A549 treated with CORT108297 at 1 μM for 4 hours (cell line): ENCODE results near the gene TFF1. TPM values are rescaled to one million over a fixed set of nuclear protein-coding genes. Genes with fewer than 3 reads are reported as not detected.

Source experiments
- total RNA-seq: library from RNA; stranded (reverse); fragments of 200-300 nt; extraction: Qiagen RNA extraction; gene quantifications from 5 replicates; pipeline ENCODE4 v1.2.3, GENCODE V29; 2022

TFF1 gene
- 25.4 to 31.4 TPM (median 29.3 TPM) in 5 replicates for total RNA-seq

DNA sequence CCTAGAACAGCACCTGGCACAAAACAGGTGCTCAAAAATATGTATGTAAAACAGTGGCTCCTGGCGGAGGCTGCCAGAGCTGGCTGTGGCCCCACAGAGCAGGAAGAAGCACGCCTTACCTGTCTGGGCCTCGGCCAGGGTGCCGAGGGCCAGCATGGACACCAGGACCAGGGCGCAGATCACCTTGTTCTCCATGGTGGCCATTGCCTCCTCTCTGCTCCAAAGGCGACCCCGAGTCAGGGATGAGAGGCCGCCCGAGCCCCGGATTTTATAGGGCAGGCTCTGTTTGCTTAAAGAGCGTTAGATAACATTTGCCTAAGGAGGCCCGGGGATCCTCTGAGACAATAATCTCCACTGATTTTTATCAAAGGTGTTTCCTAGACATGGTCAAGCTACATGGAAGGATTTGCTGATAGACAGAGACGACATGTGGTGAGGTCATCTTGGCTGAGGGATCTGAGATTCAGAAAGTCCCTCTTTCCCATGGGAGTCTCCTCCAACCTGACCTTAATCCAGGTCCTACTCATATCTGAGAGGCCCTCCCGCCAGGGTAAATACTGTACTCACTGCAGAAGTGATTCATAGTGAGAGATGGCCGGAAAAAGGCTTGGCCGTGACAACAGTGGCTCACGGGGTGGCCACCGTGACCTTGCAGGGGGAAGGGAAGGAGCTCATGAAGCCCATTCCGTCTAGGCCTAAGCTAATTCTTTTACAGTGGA is at the start of gene TFF1:
Gene TFF1, minus strand, starts transcription at position 244 of the 719 bp plus-strand sequence. Its CDS starts 40 bp downstream, at position 204.

DNA sequence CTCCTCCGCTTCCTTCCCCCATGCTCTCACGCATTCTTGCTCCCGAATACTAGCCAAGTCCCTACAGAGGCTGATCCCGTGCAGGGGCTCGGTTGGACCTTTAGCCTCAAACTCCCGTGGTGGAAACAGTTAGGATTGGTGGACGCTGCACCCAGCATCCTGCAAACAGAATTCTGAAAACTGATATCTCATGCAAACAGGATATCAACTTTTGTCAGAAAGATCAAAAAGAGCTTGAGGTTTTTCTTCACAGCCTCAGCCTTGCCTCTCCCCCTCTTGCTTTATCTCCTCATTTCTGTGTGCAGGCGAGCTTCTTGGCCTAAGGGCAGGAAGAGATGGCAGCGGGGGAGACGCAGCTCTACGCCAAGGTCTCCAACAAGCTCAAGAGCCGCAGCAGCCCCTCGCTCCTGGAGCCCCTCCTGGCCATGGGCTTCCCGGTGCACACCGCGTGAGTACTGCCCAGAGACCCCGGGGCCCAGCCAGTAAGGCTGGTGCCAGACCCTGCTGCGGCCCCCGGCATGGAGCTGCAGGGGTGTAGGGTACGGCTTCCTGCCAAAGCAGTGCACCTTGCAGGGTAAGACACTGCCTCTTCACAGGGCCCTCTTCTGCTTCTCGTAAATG is 37.4 kb upstream of the TFF1 start, which contains the start of gene UBASH3A:
Gene UBASH3A, plus strand, starts transcription at position 292 of the 621 bp plus-strand sequence. Its CDS starts 44 bp downstream, at position 336.

DNA sequence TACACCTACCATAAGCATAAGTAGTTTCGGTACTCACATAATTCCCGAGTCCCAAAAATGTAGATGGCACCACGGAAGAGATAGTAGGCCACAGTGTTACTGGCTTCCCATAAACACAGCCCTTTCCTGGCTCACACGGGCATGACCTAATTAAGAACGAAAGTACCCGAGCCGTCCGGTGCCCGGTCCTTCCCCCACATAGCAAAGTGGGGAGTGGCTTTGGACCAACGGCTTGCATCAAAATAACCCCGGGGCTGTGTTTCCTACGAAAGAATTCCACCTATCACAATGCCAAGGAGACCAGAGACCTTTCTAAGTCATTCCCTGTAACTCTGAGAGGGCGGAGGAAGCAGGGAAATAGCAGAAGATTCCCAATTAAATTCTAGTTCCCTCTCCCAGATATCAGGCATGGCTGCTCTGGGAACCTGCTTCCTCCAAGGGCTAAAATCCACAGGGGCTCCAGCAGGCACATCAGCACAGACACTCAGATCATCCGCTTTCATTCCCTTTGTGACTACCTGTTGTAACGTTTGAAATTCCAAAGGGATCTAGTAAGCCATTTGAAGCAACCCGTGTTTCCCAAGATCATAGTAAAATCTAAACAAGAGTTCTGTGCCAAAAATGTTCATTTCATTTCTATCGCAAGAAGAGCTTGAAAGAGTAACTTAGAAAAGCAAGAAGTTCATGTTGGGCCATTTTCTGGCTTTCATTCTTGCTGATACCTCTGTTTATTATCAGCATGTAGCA is 29.7 kb upstream of the TFF1 start, which contains the start of gene TMPRSS3:
Gene TMPRSS3, minus strand, starts transcription at position 148 of the 747 bp plus-strand sequence. CDS start 635 bp downstream, outside the sequence.

DNA sequence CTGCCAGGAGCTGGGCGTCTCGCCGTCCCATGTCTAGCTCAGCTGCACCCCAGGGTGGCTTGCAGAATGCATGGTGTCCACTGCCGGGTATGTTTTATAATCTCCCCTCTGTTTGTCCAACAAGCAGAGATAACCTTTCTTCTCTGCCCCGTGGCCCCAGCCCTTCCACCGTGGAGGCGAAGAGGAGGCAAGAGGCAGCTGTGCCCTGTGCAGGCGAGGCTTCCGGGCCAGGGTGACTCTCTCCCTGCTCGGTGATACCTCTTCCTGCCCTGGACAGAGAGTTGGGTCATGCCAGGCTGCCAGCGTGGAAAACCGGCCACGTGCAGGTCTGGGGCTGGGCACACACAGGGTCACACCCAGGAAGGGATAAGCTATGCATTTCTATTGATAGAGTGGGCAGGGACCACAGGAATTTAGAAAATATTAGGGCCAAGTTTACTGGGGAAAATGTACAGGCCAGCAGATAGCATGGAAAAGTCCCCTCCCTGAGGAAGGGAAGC is 15.4 kb downstream of the TFF1 start, which contains the start of gene TFF2:
Gene TFF2, minus strand, starts transcription at position 68 of the 500 bp plus-strand sequence. Its CDS starts 37 bp downstream, at position 31.

DNA sequence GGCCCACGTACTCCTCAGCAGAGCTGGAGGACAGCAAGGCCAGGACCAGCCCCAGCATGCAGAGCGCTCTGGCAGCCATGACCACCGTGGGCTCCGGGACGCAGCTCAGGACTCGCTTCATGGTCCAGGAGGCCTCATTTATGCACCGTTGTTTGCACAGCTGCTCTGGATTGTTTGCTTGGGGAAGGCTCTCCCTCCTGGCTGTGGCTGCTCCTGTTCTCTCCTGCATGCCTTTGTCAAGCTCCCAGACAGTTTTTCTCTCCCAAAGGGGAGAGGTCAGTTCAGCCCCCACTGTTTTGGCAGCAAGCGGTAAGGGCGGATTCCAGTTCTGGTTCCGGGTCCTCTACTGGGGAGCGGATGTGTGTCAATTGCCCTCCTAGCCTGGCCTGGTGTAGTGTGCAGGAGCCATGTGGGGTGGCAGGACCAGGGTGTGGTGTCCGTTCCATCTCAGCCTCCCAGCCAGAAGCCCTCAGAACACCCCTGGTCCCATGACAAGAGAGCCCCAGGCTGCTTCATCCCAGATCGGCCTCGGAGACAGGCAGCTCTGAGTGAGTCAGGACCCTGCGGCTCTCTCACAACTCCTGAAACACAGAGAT is 50.9 kb downstream of the TFF1 start, which contains the start of gene TFF3:
Gene TFF3, minus strand, starts transcription at position 114 of the 596 bp plus-strand sequence. Its CDS starts 35 bp downstream, at position 79.

Other genes with a start within 250 kb of the TFF1 start
- gene ABCG1, start 147.4 kb downstream of the TFF1 start, total RNA-seq = 2.5 to 3.6 TPM (median 2.9 TPM) in 5 replicates
- gene TFF3, start 51.1 kb downstream of the TFF1 start, total RNA-seq = not detected in 5 replicates
- not detected in 5 replicates for gene TFF2, start 15.5 kb downstream of the TFF1 start, total RNA-seq
- gene TMPRSS3, start 29.5 kb upstream of the TFF1 start, total RNA-seq = 0.14 to 0.42 TPM (median 0.19 TPM) in 5 replicates
- 0.10 to 0.16 TPM (median 0.13 TPM) in 5 replicates for gene UBASH3A, start 37.4 kb upstream of the TFF1 start, total RNA-seq
- gene RSPH1, start 129.7 kb upstream of the TFF1 start, total RNA-seq = 0.59 to 0.88 TPM (median 0.69 TPM) in 5 replicates
- gene SLC37A1, start 147.3 kb upstream of the TFF1 start, total RNA-seq = 3.7 to 4.0 TPM (median 4.0 TPM) in 5 replicates